T-helper 2 cell treated with Interferon-gamma antibody and Interleukin-4, amounts not matched to agents 5 μg/mL and 100 μg/mL, for 36 hours (primary cell): ENCODE data around the gene GRIN2A.

Source experiments
- DNase-seq: peaks from one replicate; pipeline ENCODE4 v3.0.0; 2021; ENCODE audit warnings: low spot score
- H3K27ac Mint-ChIP-seq: one replicate; pipeline ENCODE4 v1.8.0; 2021; ENCODE audit warnings: mild to moderate bottlenecking, mixed read lengths
- H3K27me3 Mint-ChIP-seq: one replicate; pipeline ENCODE4 v1.8.0; 2021; ENCODE audit warnings: low read depth, mixed read lengths
- H3K36me3 Mint-ChIP-seq: one replicate; pipeline ENCODE4 v1.8.0; 2021; ENCODE audit warnings: low read depth, mixed read lengths
- H3K4me1 Mint-ChIP-seq: one replicate; pipeline ENCODE4 v1.8.0; 2021; ENCODE audit warnings: low read depth, mixed read lengths
- H3K4me3 Mint-ChIP-seq: one replicate; pipeline ENCODE4 v1.8.0; 2022; ENCODE audit warnings: mild to moderate bottlenecking, moderate library complexity, mixed read lengths
- H3K9me3 Mint-ChIP-seq: one replicate; pipeline ENCODE4 v1.8.0; 2021; ENCODE audit warnings: mixed read lengths

The GRIN2A gene

DNA sequence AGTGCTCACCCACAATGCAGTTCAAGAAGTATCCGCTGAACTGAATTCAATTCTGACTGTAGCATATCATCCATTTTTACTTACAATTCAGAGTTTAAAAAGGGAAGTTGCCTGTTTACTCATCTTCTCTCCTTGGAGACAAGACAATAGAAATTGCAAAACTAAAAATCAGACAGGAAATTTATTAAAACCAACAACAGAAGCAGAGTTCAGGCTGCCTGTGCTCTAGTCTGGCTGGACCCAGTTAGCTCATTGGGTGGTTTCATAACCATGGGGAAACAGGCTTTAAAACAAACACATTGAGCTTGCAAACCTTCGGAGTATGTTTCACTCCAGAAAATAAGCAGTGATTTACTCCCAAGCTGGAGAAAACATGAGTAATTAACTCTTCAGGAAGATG is 321.4 kb downstream of the GRIN2A start:
- no peak overlapping the region for H3K4me3 Mint-ChIP-seq
- H3K27me3 Mint-ChIP-seq = no peaks in the 10 kb centered on the region
- no peak for DNase-seq
- no peaks in the 10 kb centered on the region for H3K9me3 Mint-ChIP-seq
- H3K4me1 Mint-ChIP-seq = no peaks in the 10 kb centered on the region
- no peak overlapping the region for H3K27ac Mint-ChIP-seq
- H3K36me3 Mint-ChIP-seq = no peaks in the 10 kb centered on the region

DNA sequence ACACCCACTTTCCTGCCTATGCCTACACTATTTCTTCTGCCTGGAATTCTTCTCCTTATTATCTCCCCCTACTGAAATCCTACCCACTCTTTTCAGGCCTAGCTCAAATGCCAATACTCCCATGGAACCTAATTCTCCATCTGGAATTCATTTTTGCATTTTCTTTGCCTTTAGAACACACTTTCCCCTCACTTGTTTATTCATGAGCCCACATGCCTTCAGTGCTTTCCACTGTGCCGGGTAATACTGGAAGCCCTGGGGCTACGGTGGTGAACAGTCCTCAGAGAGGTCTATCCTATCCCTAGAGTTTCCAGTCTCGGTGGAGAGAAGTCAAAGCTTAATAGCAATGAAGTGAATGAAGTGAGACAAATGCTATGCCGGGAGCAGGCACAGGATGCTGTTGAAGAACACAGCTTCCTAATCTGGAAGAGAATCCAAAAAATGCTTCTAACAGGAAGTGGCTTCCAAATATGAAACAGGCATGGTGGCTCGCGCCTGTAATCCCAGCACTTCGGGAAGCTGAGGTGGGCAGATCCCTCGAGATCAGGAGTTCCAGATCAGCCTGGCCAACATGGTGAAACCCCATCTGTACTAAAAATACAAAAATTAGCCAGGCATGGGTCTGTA is 322.4 kb downstream of the GRIN2A start:
- H3K27ac Mint-ChIP-seq = no peak overlapping the region
- DNase-seq = no peak
- H3K9me3 Mint-ChIP-seq = no peaks in the 10 kb centered on the region

GRCh38 chr16:9854675-9855074 is 327.6 kb downstream of the GRIN2A start:
- H3K27me3 Mint-ChIP-seq = no peaks in the 10 kb centered on the region
- H3K4me1 Mint-ChIP-seq = no peaks in the 10 kb centered on the region
- H3K4me3 Mint-ChIP-seq = no peak overlapping the region
- no peaks in the 10 kb centered on the region for H3K9me3 Mint-ChIP-seq
- no peak overlapping the region for H3K27ac Mint-ChIP-seq
- no peak for DNase-seq
- H3K36me3 Mint-ChIP-seq = no peaks in the 10 kb centered on the region

More for the DNA sequence above, 322.4 kb downstream of the GRIN2A start:
- no peaks in the 10 kb centered on the region for H3K4me1 Mint-ChIP-seq
- H3K27me3 Mint-ChIP-seq = no peaks in the 10 kb centered on the region
- H3K4me3 Mint-ChIP-seq = no peak overlapping the region
- H3K36me3 Mint-ChIP-seq = no peaks in the 10 kb centered on the region

DNA sequence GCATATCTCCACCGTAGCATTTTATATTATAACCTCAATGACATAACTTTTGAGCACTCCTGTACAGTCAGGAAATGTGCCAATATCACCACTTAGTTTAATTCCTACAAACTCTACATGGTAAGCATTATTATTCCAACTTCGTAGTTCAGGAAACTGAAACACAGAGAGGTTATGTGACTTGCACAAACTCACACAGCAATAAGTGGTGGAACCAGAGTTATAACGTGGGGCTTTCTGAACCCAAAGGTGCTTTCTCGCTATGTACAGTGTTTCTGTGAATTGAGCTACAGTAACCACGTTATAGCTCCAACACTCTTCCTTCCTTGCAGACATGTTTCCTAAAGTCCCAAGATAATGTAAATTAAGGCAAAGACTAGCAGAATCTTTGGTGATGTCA is 330.2 kb downstream of the GRIN2A start:
- Mint-ChIP-seq H3K36me3 (no peaks in the 10 kb centered on the region), H3K4me3 (no peak overlapping the region), H3K27ac (no peak overlapping the region), H3K27me3 (no peaks in the 10 kb centered on the region), H3K4me1 (no peaks in the 10 kb centered on the region), H3K9me3 (no peaks in the 10 kb centered on the region)
- no peak for DNase-seq

DNA sequence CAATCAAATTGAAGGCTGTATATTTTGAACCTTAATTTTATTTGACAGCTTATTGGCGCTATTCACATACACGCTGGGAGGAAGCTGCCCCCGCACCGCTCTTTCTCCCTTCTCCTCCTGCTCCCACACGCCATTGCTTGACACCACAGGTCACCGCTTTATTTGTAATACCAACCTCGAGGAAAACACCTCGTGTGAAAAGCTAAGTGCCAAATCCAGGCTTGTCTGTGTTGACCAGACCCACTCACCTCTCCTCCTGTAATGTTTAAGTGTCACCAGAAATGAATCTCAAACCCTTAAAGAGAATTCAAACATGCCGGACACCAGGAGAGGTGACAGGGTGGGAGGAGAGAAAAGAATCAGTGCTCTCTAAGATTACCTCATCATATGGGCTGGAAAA is 331.4 kb downstream of the GRIN2A start:
- Mint-ChIP-seq H3K27ac (no peak overlapping the region), H3K27me3 (no peaks in the 10 kb centered on the region), H3K9me3 (no peaks in the 10 kb centered on the region), H3K36me3 (no peaks in the 10 kb centered on the region), H3K4me1 (no peaks in the 10 kb centered on the region), H3K4me3 (no peak overlapping the region)
- no peak for DNase-seq

DNA sequence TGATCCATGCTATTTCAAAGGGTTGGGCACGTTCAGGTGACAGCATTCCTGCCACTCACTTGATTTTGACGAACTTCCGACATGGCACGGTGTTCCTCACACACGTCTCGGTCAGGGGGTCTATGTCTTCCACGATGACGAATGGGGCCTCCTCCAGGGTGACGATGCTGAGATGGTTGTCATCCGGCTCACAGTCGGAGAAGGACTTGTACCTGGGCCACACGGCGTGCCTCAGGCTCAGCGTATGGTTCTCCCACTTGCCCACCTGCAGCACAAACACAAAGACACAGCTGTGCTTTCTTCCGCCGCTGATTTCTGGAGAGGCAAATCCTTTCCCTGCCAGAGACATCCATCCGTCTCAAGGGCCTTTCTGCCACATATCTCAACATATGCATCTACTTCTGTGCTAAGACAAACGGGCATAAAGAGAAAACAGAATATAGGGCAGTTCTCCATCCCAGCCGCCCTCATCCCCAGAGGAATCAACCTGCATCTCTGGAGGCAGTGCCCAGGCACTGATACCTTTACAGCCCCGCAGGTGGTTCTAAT is 332.5 kb downstream of the GRIN2A start:
- H3K36me3 Mint-ChIP-seq = no peaks in the 10 kb centered on the region
- H3K9me3 Mint-ChIP-seq = no peaks in the 10 kb centered on the region
- H3K27ac Mint-ChIP-seq = no peak overlapping the region
- no peaks in the 10 kb centered on the region for H3K4me1 Mint-ChIP-seq
- no peak for DNase-seq
- no peak overlapping the region for H3K4me3 Mint-ChIP-seq
- H3K27me3 Mint-ChIP-seq = no peaks in the 10 kb centered on the region

DNA sequence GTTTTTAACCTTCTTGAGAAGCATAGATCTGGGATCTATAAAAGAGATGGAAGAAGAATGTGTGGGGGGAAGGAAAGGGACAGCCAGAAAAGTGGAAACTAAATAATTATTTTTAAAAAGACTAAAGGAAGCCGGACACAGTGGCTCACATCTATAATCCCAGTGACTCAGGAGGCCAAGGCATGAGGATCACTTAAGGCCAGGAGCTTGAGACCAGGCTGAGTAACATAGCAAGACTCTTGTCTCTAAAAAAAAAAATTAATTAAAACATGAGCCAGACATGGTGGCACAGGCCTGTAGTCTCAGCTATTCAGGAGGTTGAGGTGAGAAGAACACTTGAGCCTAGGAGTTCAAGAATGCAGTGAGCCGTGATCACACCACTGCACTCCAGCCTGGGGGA is 335.1 kb downstream of the GRIN2A start:
- no peak overlapping the region for H3K4me3 Mint-ChIP-seq
- no peaks in the 10 kb centered on the region for H3K36me3 Mint-ChIP-seq
- no peak for DNase-seq
- H3K9me3 Mint-ChIP-seq = no peaks in the 10 kb centered on the region
- H3K27me3 Mint-ChIP-seq = no peaks in the 10 kb centered on the region
- H3K4me1 Mint-ChIP-seq = no peaks in the 10 kb centered on the region
- no peak overlapping the region for H3K27ac Mint-ChIP-seq

- H3K4me1 Mint-ChIP-seq = no peaks in the 10 kb centered on the region
- no peaks in the 10 kb centered on the region for H3K27me3 Mint-ChIP-seq
- no peak overlapping the region for H3K27ac Mint-ChIP-seq
- H3K36me3 Mint-ChIP-seq = no peaks in the 10 kb centered on the region
- H3K4me3 Mint-ChIP-seq = no peak overlapping the region
- no peaks in the 10 kb centered on the region for H3K9me3 Mint-ChIP-seq
- DNase-seq = no peak
Measured at GRCh38 chr16:9846362-9847099, 335.7 kb downstream of the GRIN2A start.

GRCh38 chr16:9845661-9846361 is 336.4 kb downstream of the GRIN2A start:
- Mint-ChIP-seq H3K9me3 (peaks cover 2% of the 10 kb centered on the region), H3K36me3 (no peaks in the 10 kb centered on the region), H3K27me3 (no peaks in the 10 kb centered on the region), H3K4me1 (no peaks in the 10 kb centered on the region), H3K27ac (no peak overlapping the region), H3K4me3 (no peak overlapping the region)
- no peak for DNase-seq

- no peak overlapping the region for H3K4me3 Mint-ChIP-seq
- peaks cover 7% of the 10 kb centered on the region for H3K9me3 Mint-ChIP-seq
Measured at GRCh38 chr16:9844361-9844760, 337.9 kb downstream of the GRIN2A start.

DNA sequence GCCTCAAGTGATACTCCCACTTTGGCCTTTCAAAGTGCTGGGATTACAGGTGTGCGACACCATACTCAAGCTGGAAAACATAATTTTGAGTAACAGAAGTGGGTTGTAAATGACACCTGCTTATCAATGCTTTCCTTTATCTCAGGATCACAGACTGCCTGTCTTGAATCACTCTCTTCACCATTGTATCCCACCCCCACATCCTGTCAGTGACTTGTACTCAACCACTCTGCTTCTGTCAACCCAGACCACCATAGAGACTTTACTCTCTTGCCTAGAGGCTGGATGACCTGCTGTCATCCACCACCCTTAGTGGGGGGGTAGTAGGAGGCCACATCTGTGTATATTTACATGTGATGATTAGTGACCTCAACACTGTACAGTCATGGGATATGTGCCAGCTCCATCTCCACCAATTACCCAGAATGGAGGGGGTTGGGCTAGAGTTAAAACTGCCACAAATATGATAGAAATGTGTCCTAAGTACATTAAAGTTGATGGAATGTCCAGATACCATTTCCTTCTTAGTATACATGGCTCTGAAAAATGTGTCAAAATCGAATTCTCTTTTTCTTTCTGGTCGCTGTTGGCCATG is 338.7 kb downstream of the GRIN2A start:
- no peaks in the 10 kb centered on the region for H3K36me3 Mint-ChIP-seq
- no peaks in the 10 kb centered on the region for H3K27me3 Mint-ChIP-seq
- no peak for DNase-seq
- H3K27ac Mint-ChIP-seq = no peak overlapping the region
- H3K4me3 Mint-ChIP-seq = no peak overlapping the region
- no peaks in the 10 kb centered on the region for H3K4me1 Mint-ChIP-seq
- H3K9me3 Mint-ChIP-seq = peaks cover 7% of the 10 kb centered on the region

More at GRCh38 chr16:9844361-9844760, 337.9 kb downstream of the GRIN2A start:
- H3K36me3 Mint-ChIP-seq = no peaks in the 10 kb centered on the region
- no peak overlapping the region for H3K27ac Mint-ChIP-seq
- no peaks in the 10 kb centered on the region for H3K4me1 Mint-ChIP-seq
- DNase-seq = no peak
- no peaks in the 10 kb centered on the region for H3K27me3 Mint-ChIP-seq

DNA sequence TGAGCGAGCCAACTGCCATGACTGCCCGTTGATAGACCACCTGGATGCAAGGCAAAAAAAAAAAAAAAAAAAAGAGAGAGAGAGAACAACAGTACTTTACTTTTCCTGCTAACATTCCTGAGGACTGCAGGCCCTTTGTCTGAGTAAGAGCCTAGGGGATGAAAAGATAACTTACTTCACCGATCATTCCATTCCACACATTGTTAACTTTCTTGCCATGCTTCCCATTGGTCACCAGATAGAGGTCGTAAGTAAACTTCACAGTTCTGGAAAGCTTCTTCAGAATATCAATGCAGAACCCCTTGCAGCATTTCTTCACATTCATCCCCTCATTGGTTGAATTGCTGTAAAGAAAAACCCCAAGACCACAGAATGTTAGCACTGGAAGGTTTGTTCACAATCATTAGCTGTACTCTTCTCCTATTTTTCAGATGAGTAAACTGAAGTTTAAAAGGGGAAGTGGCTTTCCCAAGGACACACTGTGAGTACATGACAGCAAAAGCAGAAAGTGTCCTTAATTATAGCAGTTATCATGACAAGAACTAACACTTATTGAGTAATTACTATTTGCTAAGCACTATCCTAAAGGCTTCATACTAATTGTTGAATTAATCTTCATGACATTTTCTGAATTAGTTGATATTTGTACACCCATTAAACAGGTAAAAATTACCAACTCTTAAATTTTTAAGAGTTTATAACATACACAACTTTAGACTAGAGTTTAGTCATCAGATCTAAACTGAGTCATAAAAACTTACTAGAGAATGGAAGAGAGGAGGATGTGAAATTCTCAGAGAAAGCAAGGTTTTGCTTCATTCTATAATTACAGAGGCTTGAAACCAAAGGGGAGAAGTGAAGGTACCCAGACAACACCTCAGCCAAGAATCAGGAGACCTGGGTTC is 341.2 kb downstream of the GRIN2A start:
- Mint-ChIP-seq H3K36me3 (no peaks in the 10 kb centered on the region), H3K27ac (no peak overlapping the region), H3K4me1 (no peaks in the 10 kb centered on the region), H3K4me3 (no peak overlapping the region), H3K27me3 (no peaks in the 10 kb centered on the region), H3K9me3 (peaks cover 22% of the 10 kb centered on the region)
- no peak for DNase-seq

GRCh38 chr16:9837481-9837880 is 344.7 kb downstream of the GRIN2A start:
- no peak overlapping the region for H3K27ac Mint-ChIP-seq
- H3K27me3 Mint-ChIP-seq = no peaks in the 10 kb centered on the region
- peaks cover 31% of the 10 kb centered on the region for H3K9me3 Mint-ChIP-seq
- no peaks in the 10 kb centered on the region for H3K4me1 Mint-ChIP-seq
- no peak overlapping the region for H3K4me3 Mint-ChIP-seq
- no peaks in the 10 kb centered on the region for H3K36me3 Mint-ChIP-seq
- DNase-seq = no peak
